ENCODE data around the gene SH3GL1. TPM values are rescaled to one million over a fixed set of nuclear protein-coding genes. Genes with fewer than 3 reads are reported as not detected.

The SH3GL1 gene
- total and polyA plus RNA-seq, 9 of the 15 experiments (the other 6 are each of a cell fraction or from before 2014, with no cell fraction given): 1.7 to 75.3 (median 25.7) TPM

DNA sequence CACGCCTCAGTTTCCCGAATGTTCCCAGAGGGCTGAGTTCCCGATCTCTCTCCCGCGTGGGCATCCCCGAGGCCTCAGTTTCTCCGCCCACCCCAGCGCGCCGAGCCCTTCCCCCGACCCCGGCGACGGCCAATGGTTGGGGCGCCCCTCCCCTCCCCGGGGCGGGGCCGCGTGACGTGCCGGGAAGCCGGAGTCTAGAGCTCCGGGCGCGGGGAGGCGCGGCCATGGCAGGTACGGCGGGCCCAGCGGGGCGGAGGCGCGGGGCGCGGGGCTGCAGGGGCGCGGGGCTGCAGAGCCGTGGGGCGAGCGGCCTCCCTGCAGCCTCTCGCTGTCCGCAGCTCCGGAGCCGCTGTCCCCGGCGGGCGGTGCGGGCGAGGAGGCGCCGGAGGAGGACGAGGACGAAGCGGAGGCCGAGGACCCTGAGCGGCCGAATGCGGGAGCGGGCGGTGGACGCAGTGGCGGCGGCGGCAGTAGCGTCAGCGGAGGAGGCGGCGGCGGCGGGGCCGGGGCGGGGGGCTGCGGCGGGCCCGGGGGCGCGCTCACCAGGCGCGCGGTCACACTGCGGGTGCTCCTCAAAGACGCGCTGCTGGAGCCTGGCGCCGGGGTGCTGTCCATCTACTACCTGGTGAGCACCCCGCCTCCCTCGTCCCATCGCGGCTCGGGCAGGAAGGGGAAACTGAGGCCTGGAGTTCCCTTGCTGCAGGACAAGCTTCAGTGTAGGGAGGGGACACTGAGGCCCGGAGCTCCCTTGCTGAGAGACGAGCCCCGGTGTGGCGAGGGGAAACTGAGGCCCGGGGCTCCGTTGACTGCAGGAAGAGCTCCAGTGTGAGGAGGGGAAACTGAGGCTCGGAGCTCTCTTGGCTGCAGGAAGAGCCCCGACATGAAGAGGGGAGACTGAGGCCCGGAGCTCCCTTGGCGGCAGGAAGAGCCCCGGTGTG is 56.7 kb downstream of the SH3GL1 start, which contains the start of gene MPND (continued):
- TF ChIP-seq, protein P1, sequence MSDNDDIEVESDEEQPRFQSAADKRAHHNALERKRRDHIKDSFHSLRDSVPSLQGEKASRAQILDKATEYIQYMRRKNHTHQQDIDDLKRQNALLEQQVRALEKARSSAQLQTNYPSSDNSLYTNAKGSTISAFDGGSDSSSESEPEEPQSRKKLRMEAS (CRISPR knock-in tag; IDR thresholded peaks at IDR 0.05): no peak
- TF ChIP-seq, protein P2, sequence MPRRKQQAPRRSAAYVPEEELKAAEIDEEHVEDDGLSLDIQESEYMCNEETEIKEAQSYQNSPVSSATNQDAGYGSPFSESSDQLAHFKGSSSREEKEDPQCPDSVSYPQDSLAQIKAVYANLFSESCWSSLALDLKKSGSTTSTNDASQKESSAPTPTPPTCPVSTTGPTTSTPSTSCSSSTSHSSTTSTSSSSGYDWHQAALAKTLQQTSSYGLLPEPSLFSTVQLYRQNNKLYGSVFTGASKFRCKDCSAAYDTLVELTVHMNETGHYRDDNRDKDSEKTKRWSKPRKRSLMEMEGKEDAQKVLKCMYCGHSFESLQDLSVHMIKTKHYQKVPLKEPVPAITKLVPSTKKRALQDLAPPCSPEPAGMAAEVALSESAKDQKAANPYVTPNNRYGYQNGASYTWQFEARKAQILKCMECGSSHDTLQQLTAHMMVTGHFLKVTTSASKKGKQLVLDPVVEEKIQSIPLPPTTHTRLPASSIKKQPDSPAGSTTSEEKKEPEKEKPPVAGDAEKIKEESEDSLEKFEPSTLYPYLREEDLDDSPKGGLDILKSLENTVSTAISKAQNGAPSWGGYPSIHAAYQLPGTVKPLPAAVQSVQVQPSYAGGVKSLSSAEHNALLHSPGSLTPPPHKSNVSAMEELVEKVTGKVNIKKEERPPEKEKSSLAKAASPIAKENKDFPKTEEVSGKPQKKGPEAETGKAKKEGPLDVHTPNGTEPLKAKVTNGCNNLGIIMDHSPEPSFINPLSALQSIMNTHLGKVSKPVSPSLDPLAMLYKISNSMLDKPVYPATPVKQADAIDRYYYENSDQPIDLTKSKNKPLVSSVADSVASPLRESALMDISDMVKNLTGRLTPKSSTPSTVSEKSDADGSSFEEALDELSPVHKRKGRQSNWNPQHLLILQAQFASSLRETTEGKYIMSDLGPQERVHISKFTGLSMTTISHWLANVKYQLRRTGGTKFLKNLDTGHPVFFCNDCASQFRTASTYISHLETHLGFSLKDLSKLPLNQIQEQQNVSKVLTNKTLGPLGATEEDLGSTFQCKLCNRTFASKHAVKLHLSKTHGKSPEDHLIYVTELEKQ (CRISPR knock-in tag; IDR thresholded peaks at IDR 0.05): no peak
- no peak for TF ChIP-seq CBX5 (IDR thresholded peaks at IDR 0.05; ENCODE audit: borderline replicate concordance, low read depth)
- no peak for TF ChIP-seq TAF1 (IDR thresholded peaks at IDR 0.05; ENCODE audit: control insufficient read depth, extremely low read depth, insufficient read depth, low read length, severe bottlenecking)
- no peak for TF ChIP-seq ZNF79 (CRISPR knock-in tag; IDR thresholded peaks at IDR 0.05; ENCODE audit: low read depth)
- no peak for TF ChIP-seq ETV1 (tag; conservative IDR thresholded peaks at IDR 0.05; ENCODE audit: low read depth)
- TF ChIP-seq CXXC5 (CRISPR knock-in tag; IDR thresholded peaks at IDR 0.05): no peak
- TF ChIP-seq, protein P3, sequence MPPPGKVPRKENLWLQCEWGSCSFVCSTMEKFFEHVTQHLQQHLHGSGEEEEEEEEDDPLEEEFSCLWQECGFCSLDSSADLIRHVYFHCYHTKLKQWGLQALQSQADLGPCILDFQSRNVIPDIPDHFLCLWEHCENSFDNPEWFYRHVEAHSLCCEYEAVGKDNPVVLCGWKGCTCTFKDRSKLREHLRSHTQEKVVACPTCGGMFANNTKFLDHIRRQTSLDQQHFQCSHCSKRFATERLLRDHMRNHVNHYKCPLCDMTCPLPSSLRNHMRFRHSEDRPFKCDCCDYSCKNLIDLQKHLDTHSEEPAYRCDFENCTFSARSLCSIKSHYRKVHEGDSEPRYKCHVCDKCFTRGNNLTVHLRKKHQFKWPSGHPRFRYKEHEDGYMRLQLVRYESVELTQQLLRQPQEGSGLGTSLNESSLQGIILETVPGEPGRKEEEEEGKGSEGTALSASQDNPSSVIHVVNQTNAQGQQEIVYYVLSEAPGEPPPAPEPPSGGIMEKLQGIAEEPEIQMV (tag; conservative IDR thresholded peaks at IDR 0.05; ENCODE audit: low read depth): no peak
- peak; percentile 60 for TF ChIP-seq CREB1 (IDR thresholded peaks at IDR 0.05)
- TF ChIP-seq CREB1 (CRISPR knock-in tag; IDR thresholded peaks at IDR 0.05): peak; percentile 76
- TF ChIP-seq ZKSCAN1 (IDR thresholded peaks at IDR 0.05; ENCODE audit: low read depth, low read length): no peak
- no peak for TF ChIP-seq FOXP1 (CRISPR knock-in tag; IDR thresholded peaks at IDR 0.05)
- 0 out of 2 replicates have a peak, but pooled peaks have one; percentile 9 for TF ChIP-seq ELF4 (CRISPR knock-in tag; IDR thresholded peaks at IDR 0.05)
- TF ChIP-seq SOX6 (IDR thresholded peaks at IDR 0.05): no peak
- no peak for TF ChIP-seq TBL1XR1 (IDR thresholded peaks at IDR 0.05; ENCODE audit: low read length in 2 of 2)
- TF ChIP-seq POLR2AphosphoS5 (IDR thresholded peaks at IDR 0.05; ENCODE audit: control insufficient read depth, insufficient read depth, low read depth, low read length): no peak
- TF ChIP-seq HOXB6 (CRISPR knock-in tag; IDR thresholded peaks at IDR 0.05; ENCODE audit: borderline replicate concordance): no peak
- TF ChIP-seq, protein P4, sequence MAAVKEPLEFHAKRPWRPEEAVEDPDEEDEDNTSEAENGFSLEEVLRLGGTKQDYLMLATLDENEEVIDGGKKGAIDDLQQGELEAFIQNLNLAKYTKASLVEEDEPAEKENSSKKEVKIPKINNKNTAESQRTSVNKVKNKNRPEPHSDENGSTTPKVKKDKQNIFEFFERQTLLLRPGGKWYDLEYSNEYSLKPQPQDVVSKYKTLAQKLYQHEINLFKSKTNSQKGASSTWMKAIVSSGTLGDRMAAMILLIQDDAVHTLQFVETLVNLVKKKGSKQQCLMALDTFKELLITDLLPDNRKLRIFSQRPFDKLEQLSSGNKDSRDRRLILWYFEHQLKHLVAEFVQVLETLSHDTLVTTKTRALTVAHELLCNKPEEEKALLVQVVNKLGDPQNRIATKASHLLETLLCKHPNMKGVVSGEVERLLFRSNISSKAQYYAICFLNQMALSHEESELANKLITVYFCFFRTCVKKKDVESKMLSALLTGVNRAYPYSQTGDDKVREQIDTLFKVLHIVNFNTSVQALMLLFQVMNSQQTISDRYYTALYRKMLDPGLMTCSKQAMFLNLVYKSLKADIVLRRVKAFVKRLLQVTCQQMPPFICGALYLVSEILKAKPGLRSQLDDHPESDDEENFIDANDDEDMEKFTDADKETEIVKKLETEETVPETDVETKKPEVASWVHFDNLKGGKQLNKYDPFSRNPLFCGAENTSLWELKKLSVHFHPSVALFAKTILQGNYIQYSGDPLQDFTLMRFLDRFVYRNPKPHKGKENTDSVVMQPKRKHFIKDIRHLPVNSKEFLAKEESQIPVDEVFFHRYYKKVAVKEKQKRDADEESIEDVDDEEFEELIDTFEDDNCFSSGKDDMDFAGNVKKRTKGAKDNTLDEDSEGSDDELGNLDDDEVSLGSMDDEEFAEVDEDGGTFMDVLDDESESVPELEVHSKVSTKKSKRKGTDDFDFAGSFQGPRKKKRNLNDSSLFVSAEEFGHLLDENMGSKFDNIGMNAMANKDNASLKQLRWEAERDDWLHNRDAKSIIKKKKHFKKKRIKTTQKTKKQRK (IDR thresholded peaks at IDR 0.05; ENCODE audit: borderline replicate concordance, low read depth, low read length): no peak
- TF ChIP-seq ZNF584 (CRISPR knock-in tag; IDR thresholded peaks at IDR 0.05; ENCODE audit: low read depth): no peak

Measured in K562 (cell line).